CD4-positive, alpha-beta T cell treated with Interleukin-10 for 1 hour (primary cell): Measurements from ENCODE around the gene HSD17B2.

Source experiments
- DNase-seq: peaks from one replicate; pipeline ENCODE4 v3.0.0-alpha.2; 2020

The HSD17B2 gene

GRCh38 chr16:82051656-82052055 is 16.6 kb downstream of the HSD17B2 start:
- no peak for DNase-seq

GRCh38 chr16:82055117-82055516 is 20.1 kb downstream of the HSD17B2 start:
- DNase-seq, result no peak

- DNase-seq, result no peak
Observed at GRCh38 chr16:82055728-82056549, 20.9 kb downstream of the HSD17B2 start.

- DNase-seq, result no peak
Observed at GRCh38 chr16:82056550-82056896, 21.5 kb downstream of the HSD17B2 start.

- no peak for DNase-seq
Observed at GRCh38 chr16:82059161-82059982, 24.3 kb downstream of the HSD17B2 start.

- DNase-seq, result no peak
Observed at GRCh38 chr16:82059983-82060421, 24.9 kb downstream of the HSD17B2 start.

GRCh38 chr16:82061861-82062525 is 26.9 kb downstream of the HSD17B2 start:
- DNase-seq, result peak; percentile 15

GRCh38 chr16:82062645-82063058 is 27.6 kb downstream of the HSD17B2 start:
- DNase-seq, result no peak

GRCh38 chr16:82063456-82064082 is 28.5 kb downstream of the HSD17B2 start:
- no peak for DNase-seq

GRCh38 chr16:82067042-82067803 is 32.2 kb downstream of the HSD17B2 start:
- DNase-seq, result no peak

- no peak for DNase-seq
Observed at GRCh38 chr16:82067804-82068325, 32.8 kb downstream of the HSD17B2 start.

- DNase-seq, result no peak
Observed at GRCh38 chr16:82070656-82071369, 35.8 kb downstream of the HSD17B2 start.

- no peak for DNase-seq
Observed at GRCh38 chr16:82071421-82071820, 36.4 kb downstream of the HSD17B2 start.

GRCh38 chr16:82072313-82072712 is 37.3 kb downstream of the HSD17B2 start:
- DNase-seq, result no peak

- no peak for DNase-seq
Observed at GRCh38 chr16:82074019-82074558, 39.0 kb downstream of the HSD17B2 start.

GRCh38 chr16:82078125-82078524 is 43.1 kb downstream of the HSD17B2 start:
- no peak for DNase-seq

GRCh38 chr16:82079892-82080291 is 44.8 kb downstream of the HSD17B2 start:
- DNase-seq, result no peak

GRCh38 chr16:82081264-82081663 is 46.2 kb downstream of the HSD17B2 start:
- no peak for DNase-seq

- DNase-seq, result no peak
Observed at GRCh38 chr16:82082097-82082496, 47.0 kb downstream of the HSD17B2 start.

GRCh38 chr16:82082543-82083244 is 47.6 kb downstream of the HSD17B2 start:
- DNase-seq, result no peak
